Measurements from ENCODE around the gene CRB3.

DNA sequence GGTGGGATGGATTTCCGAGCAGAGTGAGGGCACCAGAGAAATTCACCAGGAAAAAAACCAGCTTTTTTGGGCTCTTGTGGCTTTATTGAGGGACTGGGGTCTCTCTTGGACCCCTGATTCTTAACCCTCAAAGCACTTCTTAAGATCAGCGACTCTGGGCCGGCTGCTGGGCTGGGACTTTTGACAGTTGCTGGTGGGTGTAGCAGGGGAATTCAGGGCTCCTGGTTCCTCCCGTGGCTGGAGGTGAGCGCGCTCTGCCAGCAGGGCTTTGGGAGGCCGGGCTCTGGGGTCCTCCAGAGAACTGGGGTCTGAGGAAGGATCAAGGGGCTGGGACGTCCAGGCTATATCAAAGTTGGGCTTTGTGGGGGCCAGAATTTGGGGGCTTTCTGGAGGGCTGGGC, 3.3 kb downstream of the CRB3 start:
- no peak for TF ChIP-seq NFKBIZ (CRISPR knock-in tag; IDR thresholded peaks at IDR 0.05)
- TF ChIP-seq, protein P1, sequence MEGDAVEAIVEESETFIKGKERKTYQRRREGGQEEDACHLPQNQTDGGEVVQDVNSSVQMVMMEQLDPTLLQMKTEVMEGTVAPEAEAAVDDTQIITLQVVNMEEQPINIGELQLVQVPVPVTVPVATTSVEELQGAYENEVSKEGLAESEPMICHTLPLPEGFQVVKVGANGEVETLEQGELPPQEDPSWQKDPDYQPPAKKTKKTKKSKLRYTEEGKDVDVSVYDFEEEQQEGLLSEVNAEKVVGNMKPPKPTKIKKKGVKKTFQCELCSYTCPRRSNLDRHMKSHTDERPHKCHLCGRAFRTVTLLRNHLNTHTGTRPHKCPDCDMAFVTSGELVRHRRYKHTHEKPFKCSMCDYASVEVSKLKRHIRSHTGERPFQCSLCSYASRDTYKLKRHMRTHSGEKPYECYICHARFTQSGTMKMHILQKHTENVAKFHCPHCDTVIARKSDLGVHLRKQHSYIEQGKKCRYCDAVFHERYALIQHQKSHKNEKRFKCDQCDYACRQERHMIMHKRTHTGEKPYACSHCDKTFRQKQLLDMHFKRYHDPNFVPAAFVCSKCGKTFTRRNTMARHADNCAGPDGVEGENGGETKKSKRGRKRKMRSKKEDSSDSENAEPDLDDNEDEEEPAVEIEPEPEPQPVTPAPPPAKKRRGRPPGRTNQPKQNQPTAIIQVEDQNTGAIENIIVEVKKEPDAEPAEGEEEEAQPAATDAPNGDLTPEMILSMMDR (CRISPR knock-in tag; IDR thresholded peaks at IDR 0.05), result no peak
- no peak for TF ChIP-seq ASH2L (IDR thresholded peaks at IDR 0.05; ENCODE audit: insufficient read length, low read depth, low read length)
- no peak for TF ChIP-seq POLR2A (IDR thresholded peaks at IDR 0.05; ENCODE audit: insufficient read depth in 1 of 2, low read depth in 2 of 2, low read length in 2 of 2)

Data from HepG2 (cell line).